ENCODE results near the gene SNRNP27. TPM values are rescaled to one million over a fixed set of nuclear protein-coding genes. Genes with fewer than 3 reads are reported as not detected.

SNRNP27 gene
- polyA plus RNA-seq, 1 experiment = 14.3 TPM

DNA sequence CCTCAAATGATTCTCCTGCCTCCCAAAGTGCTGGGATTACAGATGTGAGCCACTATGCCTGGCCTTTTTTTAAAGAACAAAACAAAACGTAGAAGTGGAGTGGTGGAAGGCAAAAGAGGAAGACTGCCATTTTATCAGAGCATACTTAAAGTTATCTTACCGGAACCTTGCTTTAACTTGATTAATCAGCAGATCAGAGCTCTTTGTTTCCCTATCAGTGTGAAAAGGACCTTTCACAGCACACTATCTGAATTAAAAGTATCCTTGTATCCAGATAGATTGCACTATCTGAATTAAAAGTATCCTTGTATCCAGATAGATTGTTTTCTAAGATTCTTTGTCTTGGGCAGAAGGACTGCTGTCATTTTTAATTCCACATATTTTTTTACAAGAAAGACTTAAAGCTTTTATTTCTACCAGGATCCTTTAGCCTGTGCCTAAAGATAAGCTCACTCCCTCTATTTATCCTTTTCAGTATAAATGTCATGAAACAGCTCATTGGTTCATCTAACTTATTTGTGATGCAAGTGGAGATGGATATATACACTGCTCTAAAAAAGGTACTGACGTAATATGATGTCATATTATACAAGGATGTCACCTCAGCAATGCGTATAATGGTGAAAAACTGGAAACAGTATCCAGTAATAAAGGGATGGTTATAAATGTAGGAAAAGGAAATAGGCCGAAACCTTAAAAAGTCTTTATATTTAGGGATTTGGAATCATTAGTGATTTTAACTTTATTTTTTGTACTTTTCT lies 46.5 kb upstream of the SNRNP27 start:
- TF ChIP-seq, protein P1, sequence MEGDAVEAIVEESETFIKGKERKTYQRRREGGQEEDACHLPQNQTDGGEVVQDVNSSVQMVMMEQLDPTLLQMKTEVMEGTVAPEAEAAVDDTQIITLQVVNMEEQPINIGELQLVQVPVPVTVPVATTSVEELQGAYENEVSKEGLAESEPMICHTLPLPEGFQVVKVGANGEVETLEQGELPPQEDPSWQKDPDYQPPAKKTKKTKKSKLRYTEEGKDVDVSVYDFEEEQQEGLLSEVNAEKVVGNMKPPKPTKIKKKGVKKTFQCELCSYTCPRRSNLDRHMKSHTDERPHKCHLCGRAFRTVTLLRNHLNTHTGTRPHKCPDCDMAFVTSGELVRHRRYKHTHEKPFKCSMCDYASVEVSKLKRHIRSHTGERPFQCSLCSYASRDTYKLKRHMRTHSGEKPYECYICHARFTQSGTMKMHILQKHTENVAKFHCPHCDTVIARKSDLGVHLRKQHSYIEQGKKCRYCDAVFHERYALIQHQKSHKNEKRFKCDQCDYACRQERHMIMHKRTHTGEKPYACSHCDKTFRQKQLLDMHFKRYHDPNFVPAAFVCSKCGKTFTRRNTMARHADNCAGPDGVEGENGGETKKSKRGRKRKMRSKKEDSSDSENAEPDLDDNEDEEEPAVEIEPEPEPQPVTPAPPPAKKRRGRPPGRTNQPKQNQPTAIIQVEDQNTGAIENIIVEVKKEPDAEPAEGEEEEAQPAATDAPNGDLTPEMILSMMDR (IDR thresholded peaks at IDR 0.05; ENCODE audit: insufficient read depth, low read depth, low read length) = no peak
- no peak for DNase-seq (ENCODE audit: low read depth)
- peaks cover 1% of the 10 kb centered on the region for H3K36me3 ChIP-seq (ENCODE audit: control insufficient read depth, insufficient read depth, low read length)
- H3K27me3 ChIP-seq (ENCODE audit: control insufficient read depth, insufficient read depth, low read length) = no peaks in the 10 kb centered on the region
- POLR2A ChIA-PET = no interaction called here
- H3K4me3 ChIP-seq (ENCODE audit: low read depth, low read length) = no peak overlapping the region
- CTCF ChIA-PET = interaction anchor here (0.8 kb wide), 1 partner anchor 11 kb away, joined by 3 read pairs; no protein-coding TSS in a partner anchor

DNA sequence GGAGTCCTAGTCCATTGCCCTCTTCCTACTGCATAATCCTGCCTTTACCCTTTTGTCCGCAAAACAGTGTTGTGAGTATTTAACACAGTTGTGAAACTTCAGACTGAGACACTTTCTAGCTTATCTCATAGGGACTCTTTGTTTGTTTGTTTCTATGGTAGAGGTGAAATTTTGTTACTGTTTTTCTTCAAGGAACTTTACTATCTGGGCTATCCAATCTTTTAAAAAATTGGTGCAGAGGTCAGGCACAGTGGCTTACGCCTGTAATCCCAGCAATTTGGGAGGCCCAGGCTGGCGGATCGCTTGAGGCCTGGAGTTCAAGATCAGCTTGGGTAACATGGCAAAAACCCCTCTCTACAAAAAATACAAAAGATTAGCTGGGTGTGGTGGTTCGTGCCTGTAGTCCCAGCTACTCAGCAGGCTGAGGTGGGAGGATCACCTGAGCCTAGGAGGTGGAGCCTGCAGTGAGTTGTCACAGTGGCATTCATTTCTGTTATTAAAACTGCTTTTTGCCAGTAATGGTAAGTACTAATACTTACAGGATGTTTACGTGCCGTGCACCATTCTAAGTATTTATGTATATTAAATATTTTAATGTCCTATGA lies 45.5 kb upstream of the SNRNP27 start:
- CTCF ChIA-PET = interaction anchor here (0.6 kb wide), 1 partner anchor 54 kb away, joined by 3 read pairs; no protein-coding TSS in a partner anchor
- Histone ChIP-seq H3K4me3 (ENCODE audit: low read depth, low read length) (no peak overlapping the region), H3K27me3 (ENCODE audit: control insufficient read depth, insufficient read depth, low read length) (no peaks in the 10 kb centered on the region), H3K36me3 (ENCODE audit: control insufficient read depth, insufficient read depth, low read length) (peaks cover 1% of the 10 kb centered on the region)
- TF ChIP-seq, protein P1 (IDR thresholded peaks at IDR 0.05; ENCODE audit: insufficient read depth, low read depth, low read length) = no peak
- DNase-seq (ENCODE audit: low read depth) = no peak
- POLR2A ChIA-PET = interaction anchor here (0.6 kb wide), 1 partner anchor 416 kb away, joined by 9 read pairs; no protein-coding TSS in a partner anchor

DNA sequence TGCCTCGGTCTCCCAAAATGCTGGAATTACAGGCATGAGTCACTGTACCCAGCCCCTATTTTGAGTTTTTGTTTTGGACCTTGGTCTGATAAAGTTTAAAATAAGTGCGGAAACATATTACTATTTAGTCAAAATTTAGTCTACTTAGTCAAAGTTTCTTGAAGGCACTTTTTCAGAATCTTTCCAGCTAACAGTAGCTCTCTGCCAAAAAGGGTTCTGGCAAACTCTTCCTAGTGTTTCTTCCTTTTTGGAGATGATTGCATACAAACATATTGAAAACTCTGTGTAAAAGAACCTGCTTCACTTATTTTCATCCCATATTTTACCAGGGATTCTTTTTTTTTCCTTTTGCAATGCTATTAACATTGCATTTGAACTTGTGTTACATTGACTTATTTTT lies 35.5 kb upstream of the SNRNP27 start:
- Histone ChIP-seq H3K27me3 (ENCODE audit: control insufficient read depth, insufficient read depth, low read length) (no peaks in the 10 kb centered on the region), H3K36me3 (ENCODE audit: control insufficient read depth, insufficient read depth, low read length) (no peaks in the 10 kb centered on the region; the same call in 1 of the 2 replicates), H3K4me3 (ENCODE audit: low read depth, low read length) (no peak overlapping the region)
- POLR2A ChIA-PET = interaction anchor here (0.7 kb wide), 1 partner anchor 36 kb away, joined by 3 read pairs; the partner anchor contains the start of gene SNRNP27
- DNase-seq (ENCODE audit: low read depth) = no peak
- TF ChIP-seq, protein P1 (IDR thresholded peaks at IDR 0.05; ENCODE audit: insufficient read depth, low read depth, low read length) = no peak
- CTCF ChIA-PET = interaction anchor here (0.6 kb wide), 1 partner anchor 137 kb away, joined by 3 read pairs; no protein-coding TSS in a partner anchor

DNA sequence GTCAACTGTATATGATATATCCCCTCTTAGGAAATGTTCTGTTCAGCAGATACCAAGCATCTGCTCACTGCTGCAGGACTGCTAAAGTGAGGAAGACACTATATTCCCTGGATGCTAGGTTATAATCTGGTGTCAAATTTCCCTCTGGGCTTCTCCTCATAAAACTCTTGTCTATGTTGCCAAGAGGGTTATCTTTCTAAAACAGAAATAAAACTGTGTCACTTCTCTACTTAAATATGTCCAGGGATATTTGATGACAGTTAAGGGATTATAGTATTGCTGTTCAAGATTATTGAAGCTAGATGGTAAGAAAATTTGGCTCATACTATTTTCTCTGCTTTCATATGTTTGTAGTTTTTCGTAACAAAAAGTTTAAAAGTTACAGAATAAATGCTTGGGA lies 30.5 kb upstream of the SNRNP27 start:
- Histone ChIP-seq H3K27me3 (ENCODE audit: control insufficient read depth, insufficient read depth, low read length) (no peaks in the 10 kb centered on the region), H3K36me3 (ENCODE audit: control insufficient read depth, insufficient read depth, low read length) (peaks cover 2% of the 10 kb centered on the region; the same call in 1 of the 2 replicates), H3K4me3 (ENCODE audit: low read depth, low read length) (no peak overlapping the region)
- no peak for DNase-seq (ENCODE audit: low read depth)
- TF ChIP-seq, protein P1 (IDR thresholded peaks at IDR 0.05; ENCODE audit: insufficient read depth, low read depth, low read length) = no peak
- ChIA-PET POLR2A (no interaction called here), CTCF (interaction anchor here (0.6 kb wide), 1 partner anchor 261 kb away, joined by 3 read pairs; no protein-coding TSS in a partner anchor)

DNA sequence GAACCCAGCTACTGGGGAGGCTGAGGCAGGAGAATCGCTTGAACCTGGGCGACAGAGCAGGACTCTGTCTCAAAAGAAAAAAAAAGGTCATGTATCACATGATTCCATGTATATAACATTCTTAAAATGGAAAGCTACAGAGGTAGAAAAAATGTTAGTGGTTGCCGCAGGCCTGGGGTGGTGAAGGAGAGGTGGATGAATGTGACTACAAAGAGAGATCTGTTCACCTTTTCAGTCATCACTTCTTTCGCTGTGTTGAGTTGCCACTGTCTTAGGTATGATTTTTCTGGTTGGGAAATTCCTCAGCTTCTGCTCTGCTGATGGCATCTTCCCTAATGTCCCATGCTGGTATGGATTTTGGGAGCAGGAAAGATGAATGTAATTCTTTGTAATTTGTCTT lies 5.3 kb upstream of the SNRNP27 start:
- Histone ChIP-seq H3K36me3 (ENCODE audit: control insufficient read depth, insufficient read depth, low read length) (no peaks in the 10 kb centered on the region), H3K27me3 (ENCODE audit: control insufficient read depth, insufficient read depth, low read length) (no peaks in the 10 kb centered on the region), H3K4me3 (ENCODE audit: low read depth, low read length) (no peak overlapping the region)
- TF ChIP-seq, protein P1 (IDR thresholded peaks at IDR 0.05; ENCODE audit: insufficient read depth, low read depth, low read length) = no peak
- no peak for DNase-seq (ENCODE audit: low read depth)
- CTCF ChIA-PET = no interaction called here
- POLR2A ChIA-PET = no interaction called here

Data from BJ (cell line).